ENCODE measurements around the gene CD6. TPM values are rescaled to one million over a fixed set of nuclear protein-coding genes. Genes with fewer than 3 reads are reported as not detected.

The CD6 gene
- total and polyA plus RNA-seq, 10 donors: 10.9 to 47.6 (median 21.2) TPM

DNA sequence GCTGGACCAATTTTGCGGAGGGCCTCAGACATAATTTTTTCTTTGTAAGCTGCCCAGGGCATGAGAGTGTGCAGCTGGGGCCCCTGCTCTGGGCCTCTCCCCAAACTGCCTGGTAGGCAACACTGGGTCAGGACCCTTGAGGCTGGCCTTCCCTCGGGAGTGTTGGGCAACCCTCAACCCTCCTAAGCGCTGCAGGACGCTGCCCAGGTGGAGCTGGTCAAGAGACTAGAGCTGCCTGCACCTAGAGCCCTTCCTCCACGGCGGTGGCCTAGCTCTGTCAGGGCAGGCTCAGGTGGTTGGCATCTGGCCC is 47.7 kb upstream of the CD6 start:
- Histone ChIP-seq H3K4me1 (peaks cover 18 to 48% (median 39%) of the 10 kb centered on the region in 6 donors), H3K36me3 (peaks cover 8 to 44% (median 36%) of the 10 kb centered on the region in 6 donors), H3K27ac (no peak overlapping the region), H3K4me3 (peak overlapping the region in 3 of 8 donors; percentile 51 to 85 (median 71)), H3K9me3 (no peaks in the 10 kb centered on the region), H3K27me3 (replicated peaks in 1 of 7) (peaks cover 0 to 35% (median 15%) of the 10 kb centered on the region in 7 donors)
- peak; percentile 76 for DNase-seq
- WGBS, 5 donors: 50 to 62% (median 59%) methylated on average over 6 of the region's 6 CpGs
- intact Hi-C loops (cut with DNase I; ENCODE audit: low total_unique reads): no loop called here
- no peak for TF ChIP-seq POLR2A (IDR thresholded peaks at IDR 0.05)
- TF ChIP-seq POLR2AphosphoS5 (IDR thresholded peaks at IDR 0.05): no peak
- TF ChIP-seq, protein P1, sequence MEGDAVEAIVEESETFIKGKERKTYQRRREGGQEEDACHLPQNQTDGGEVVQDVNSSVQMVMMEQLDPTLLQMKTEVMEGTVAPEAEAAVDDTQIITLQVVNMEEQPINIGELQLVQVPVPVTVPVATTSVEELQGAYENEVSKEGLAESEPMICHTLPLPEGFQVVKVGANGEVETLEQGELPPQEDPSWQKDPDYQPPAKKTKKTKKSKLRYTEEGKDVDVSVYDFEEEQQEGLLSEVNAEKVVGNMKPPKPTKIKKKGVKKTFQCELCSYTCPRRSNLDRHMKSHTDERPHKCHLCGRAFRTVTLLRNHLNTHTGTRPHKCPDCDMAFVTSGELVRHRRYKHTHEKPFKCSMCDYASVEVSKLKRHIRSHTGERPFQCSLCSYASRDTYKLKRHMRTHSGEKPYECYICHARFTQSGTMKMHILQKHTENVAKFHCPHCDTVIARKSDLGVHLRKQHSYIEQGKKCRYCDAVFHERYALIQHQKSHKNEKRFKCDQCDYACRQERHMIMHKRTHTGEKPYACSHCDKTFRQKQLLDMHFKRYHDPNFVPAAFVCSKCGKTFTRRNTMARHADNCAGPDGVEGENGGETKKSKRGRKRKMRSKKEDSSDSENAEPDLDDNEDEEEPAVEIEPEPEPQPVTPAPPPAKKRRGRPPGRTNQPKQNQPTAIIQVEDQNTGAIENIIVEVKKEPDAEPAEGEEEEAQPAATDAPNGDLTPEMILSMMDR (IDR thresholded peaks at IDR 0.05 in 8 of 11, conservative IDR thresholded peaks at IDR 0.05 in 3 of 11): no peak

DNA sequence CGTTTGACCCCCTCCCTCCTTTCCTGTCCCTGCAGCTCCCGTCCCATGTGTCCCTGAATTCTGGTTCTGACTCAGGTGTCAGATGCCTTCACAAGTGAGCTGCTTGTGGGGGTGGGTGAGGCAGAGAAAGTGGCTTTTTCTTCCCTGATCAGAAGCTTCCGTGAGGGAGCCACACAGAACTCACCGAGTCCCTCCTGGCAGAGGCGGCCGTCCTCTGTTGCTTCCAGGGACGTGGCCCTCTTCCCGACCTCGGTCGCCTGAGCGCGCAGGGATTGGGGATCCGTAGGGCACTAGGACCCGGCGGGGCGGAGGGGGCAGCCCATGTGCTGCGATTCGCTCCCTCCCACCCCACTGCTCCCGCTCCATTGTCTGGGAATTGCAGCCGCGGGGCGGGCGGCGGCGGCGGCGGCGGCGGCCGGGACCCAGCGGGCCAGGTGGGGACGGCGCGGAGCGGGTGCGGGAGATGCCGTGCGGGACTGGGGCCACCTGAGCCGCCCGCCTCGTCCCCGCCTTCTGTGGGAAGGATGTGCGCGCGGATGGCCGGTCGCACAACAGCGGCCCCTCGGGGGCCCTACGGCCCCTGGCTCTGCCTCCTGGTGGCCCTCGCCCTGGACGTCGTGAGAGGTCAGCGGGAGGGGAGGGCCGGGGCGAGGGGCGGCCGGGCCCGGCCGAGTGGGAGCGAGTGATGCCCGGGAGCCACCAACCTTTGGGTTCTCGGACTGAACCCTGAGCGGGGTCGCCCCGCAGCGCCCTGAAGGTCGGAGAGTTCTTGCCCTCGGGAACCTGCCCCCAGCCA is 47.2 kb upstream of the CD6 start, which contains the start of gene TMEM132A:
Gene TMEM132A (plus strand): TSS at position 351 of the 796 bp plus-strand sequence. CDS start 174 bp downstream, at position 525.
- Histone ChIP-seq H3K27me3 (replicated peaks in 1 of 7) (peaks cover 0 to 35% (median 15%) of the 10 kb centered on the region in 7 donors), H3K4me3 (peak within 1 kb of the TSS; percentile 37 to 85 (median 52)), H3K36me3 (peaks cover 8 to 44% (median 36%) of the 10 kb centered on the region in 6 donors), H3K4me1 (peaks cover 14 to 43% (median 34%) of the 10 kb centered on the region in 6 donors), H3K27ac (peak within 1 kb of the TSS in 2 of 8 donors; percentile 21 to 53), H3K9me3 (no peaks in the 10 kb centered on the region)
- intact Hi-C loops (cut with DNase I; ENCODE audit: low total_unique reads): no loop called here
- TF ChIP-seq POLR2A (IDR thresholded peaks at IDR 0.05) (no peak), POLR2AphosphoS5 (IDR thresholded peaks at IDR 0.05) (peak; percentile 25 to 67 (median 64))
- TF ChIP-seq, protein P1 (IDR thresholded peaks at IDR 0.05 in 8 of 11, conservative IDR thresholded peaks at IDR 0.05 in 3 of 11): no peak
- peak; percentile 87 for DNase-seq
- 0 to 5% (median 1%) methylated on average over 42 to 69 of the region's 69 CpGs for WGBS, 5 donors

DNA sequence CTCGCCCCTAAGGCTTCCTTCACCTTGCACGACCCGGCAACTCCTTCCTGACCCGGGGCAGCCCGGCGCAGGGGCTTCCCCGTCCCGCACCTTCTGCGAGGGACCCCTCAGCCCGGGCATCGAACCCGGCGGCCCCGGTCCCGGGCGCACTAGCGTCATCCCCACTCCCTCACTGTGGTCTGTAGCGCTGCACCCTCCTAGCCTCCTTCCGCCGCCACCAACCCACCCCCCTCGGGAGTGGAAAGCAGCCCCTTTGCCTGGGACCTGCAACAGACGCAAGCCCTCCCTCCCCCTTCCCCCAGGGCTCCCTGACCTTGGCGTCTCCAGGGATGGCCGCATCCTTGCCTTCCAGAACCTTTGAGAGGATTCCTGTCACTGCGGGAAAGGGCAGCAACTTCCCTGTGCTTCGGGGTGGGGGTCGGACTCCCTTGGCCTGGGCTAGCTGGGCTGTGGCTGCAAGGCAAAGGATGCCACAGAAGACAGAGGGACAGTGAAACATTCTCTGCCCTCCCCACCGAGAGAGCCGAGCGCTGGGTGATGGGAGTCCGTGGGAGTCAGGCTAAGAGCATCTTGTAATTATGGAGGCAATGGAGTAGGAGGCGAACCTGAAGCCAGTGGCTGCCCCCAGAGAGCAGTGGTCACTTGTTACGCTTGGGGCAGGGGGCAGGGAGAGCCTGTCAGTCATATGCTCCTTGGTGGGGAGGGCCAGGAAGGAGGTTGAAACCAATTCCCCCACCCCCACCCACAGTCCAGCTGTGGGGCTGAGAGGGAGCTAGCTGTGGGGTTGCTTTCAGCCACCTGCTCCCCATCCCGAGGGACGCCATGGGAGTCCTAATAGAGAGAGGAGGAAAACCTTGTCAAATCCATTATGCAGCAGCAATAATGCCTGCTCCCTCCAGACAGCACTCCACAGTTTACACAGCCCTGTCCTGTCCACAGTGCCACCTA is 46.3 kb upstream of the CD6 start:
- H3K4me3 ChIP-seq: peak overlapping the region; percentile 37 to 85 (median 52)
- 5 to 11% (median 6%) methylated on average over 16 to 35 of the region's 35 CpGs for WGBS, 5 donors
- intact Hi-C loops (cut with DNase I; ENCODE audit: low total_unique reads): no loop called here
- no peak for TF ChIP-seq POLR2A (IDR thresholded peaks at IDR 0.05)
- TF ChIP-seq POLR2AphosphoS5 (IDR thresholded peaks at IDR 0.05): no peak
- TF ChIP-seq, protein P1 (IDR thresholded peaks at IDR 0.05 in 8 of 11, conservative IDR thresholded peaks at IDR 0.05 in 3 of 11): no peak
- H3K27me3 ChIP-seq (replicated peaks in 1 of 7): peaks cover 0 to 35% (median 15%) of the 10 kb centered on the region in 7 donors
- peaks cover 8 to 36% (median 31%) of the 10 kb centered on the region in 6 donors for H3K36me3 ChIP-seq
- DNase-seq: peak; percentile 78
- H3K27ac ChIP-seq: no peak overlapping the region
- H3K9me3 ChIP-seq: no peaks in the 10 kb centered on the region
- peaks cover 9 to 34% (median 26%) of the 10 kb centered on the region in 6 donors for H3K4me1 ChIP-seq
